ENCODE measurements around the gene EPB41. TPM values are rescaled to one million over a fixed set of nuclear protein-coding genes. Genes with fewer than 3 reads are reported as not detected.

Gene EPB41
- total and polyA plus RNA-seq, 2 experiments from 2014 or later, result 26.8 to 112 TPM

GRCh38 chr1:28971980-28972771 lies 57.8 kb downstream of the EPB41 start (continued):
- TF ChIP-seq ZNF462 (CRISPR knock-in tag; IDR thresholded peaks at IDR 0.05), result no peak

- no peaks in the 10 kb centered on the region for H3F3A ChIP-seq (replicated peaks; ENCODE audit: low read depth)
- H4K20me1 ChIP-seq (replicated peaks; ENCODE audit: insufficient read depth), result no peaks in the 10 kb centered on the region
- H3K4me3 Mint-ChIP-seq, result no peak overlapping the region
- peaks cover 13% of the 10 kb centered on the region for H3K4me1 Mint-ChIP-seq
- no peaks in the 10 kb centered on the region for H3K27me3 ChIP-seq (ENCODE audit: insufficient read depth)
- no peak overlapping the region for H3K27ac ChIP-seq (ENCODE audit: low read depth)
- no peaks in the 10 kb centered on the region for H3K27me3 Mint-ChIP-seq (ENCODE audit: insufficient read depth, low read depth, poor library complexity)
- H3K36me3 Mint-ChIP-seq (ENCODE audit: low read depth), result no peaks in the 10 kb centered on the region
- H3K36me3 ChIP-seq (ENCODE audit: insufficient read depth), result no peaks in the 10 kb centered on the region
- ATAC-seq (peak; percentile 29; the same call in 1 of the 3 replicates), DNase-seq (ENCODE audit: low spot score) (no peak)
- H3K9me2 ChIP-seq (ENCODE audit: insufficient read depth), result no peaks in the 10 kb centered on the region
- H2AFZ ChIP-seq, result no peak overlapping the region
- H3K79me2 ChIP-seq (replicated peaks; ENCODE audit: insufficient read depth), result peaks cover 15% of the 10 kb centered on the region
- no peak overlapping the region for H3K4me2 ChIP-seq
- H3K4me3 ChIP-seq, result no peak overlapping the region
- no peaks in the 10 kb centered on the region for H3K9me3 Mint-ChIP-seq
- H3K27ac Mint-ChIP-seq, result no peak overlapping the region; the same call in 1 of the 2 replicates
- no peaks in the 10 kb centered on the region for H3K4me1 ChIP-seq (ENCODE audit: insufficient read depth)
- TF ChIP-seq NANOG (IDR thresholded peaks at IDR 0.05; ENCODE audit: borderline replicate concordance) (no peak), EZH2phosphoT487 (IDR thresholded peaks at IDR 0.05; ENCODE audit: unreplicated experiment) (no peak), ETS1 (IDR thresholded peaks at IDR 0.05) (no peak), EZH2 (IDR thresholded peaks at IDR 0.05; ENCODE audit: low read depth, unreplicated experiment) (no peak), CREB1 (CRISPR knock-in tag; IDR thresholded peaks at IDR 0.05; ENCODE audit: low read depth) (no peak), ZNF331 (CRISPR knock-in tag; IDR thresholded peaks at IDR 0.05; ENCODE audit: low read depth) (no peak)
Observed at GRCh38 chr1:28973596-28974421, 59.4 kb downstream of the EPB41 start.
